ENCODE results near the gene GAS2L2.

DNA sequence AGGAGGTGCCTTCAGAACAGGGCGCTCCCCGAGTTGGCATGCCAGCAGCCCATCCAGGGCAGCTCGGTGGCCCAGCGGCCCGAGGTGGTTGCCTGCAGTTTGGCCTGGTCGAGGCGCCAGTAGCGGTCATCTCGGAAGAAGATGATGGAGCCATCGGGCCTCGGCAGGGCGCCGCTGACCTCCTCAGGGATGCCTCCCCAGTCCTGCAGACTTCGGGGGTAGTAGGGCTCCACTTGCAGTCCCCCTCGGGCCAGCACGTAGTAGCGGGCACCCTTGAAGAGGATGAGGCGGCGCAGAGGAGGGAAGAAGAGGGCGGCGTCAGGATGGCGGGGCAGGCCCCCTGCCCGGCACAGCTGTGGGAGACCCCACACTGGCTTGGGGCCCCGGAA, 13.4 kb upstream of the GAS2L2 start:
- TF ChIP-seq FOXP2 (optimal IDR thresholded peaks at IDR 0.05; ENCODE audit: control extremely low read depth, extremely low read length, insufficient read depth) (no peak), POLR2AphosphoS5 (IDR thresholded peaks at IDR 0.05; ENCODE audit: borderline replicate concordance, low read depth, low read length) (no peak)

All from SK-N-MC (cell line).